HEK293 (cell line): Measurements from ENCODE around the gene LASP1NB.

Experiments used
- CTCF ChIA-PET: fragments of 350-600 bp; formaldehyde crosslinking; extraction: SDS; loops from one replicate; lab custom pipeline; 2021; ENCODE audit warnings: antibody characterized with exemption; lab: Yijun Ruan, JAX
- POLR2A ChIA-PET: fragments of 300-600 bp; formaldehyde crosslinking; extraction: SDS; loops from one replicate; lab custom pipeline; 2020; ENCODE audit warnings: antibody characterized with exemption, inconsistent platforms; lab: Yijun Ruan, JAX
- H3K27ac ChIP-seq: fragments of 200-500 bp; sonication (Bioruptor generic); 2 replicates; pipeline ENCODE4 v1.5.1; 2014; ENCODE audit warnings: low read depth, low read length, control low read depth, inconsistent platforms; ENCODE audit errors: extremely low read depth
- H3K36me3 ChIP-seq, 2 experiments: fragments of 200-500 bp in 1 of 2; sonication (Bioruptor generic) in 1 of 2; 1 replicate in 1 of 2; 2 replicates in 1 of 2; pipeline ENCODE4 v1.5.1; 2014 to 2017; ENCODE audit warnings: inconsistent platforms in 2 of 2, low read length in 2 of 2; ENCODE audit not compliant: control insufficient read depth in 2 of 2, insufficient read depth in 1 of 2
- H3K4me1 ChIP-seq: fragments of 200-500 bp; sonication (Bioruptor generic); 2 replicates; pipeline ENCODE4 v1.5.1; 2014; ENCODE audit warnings: mild to moderate bottlenecking, low read length, inconsistent platforms; ENCODE audit not compliant: control insufficient read depth, insufficient read depth
- H3K4me3 ChIP-seq: 2 replicates; pipeline ENCODE4 v1.5.1; 2011; ENCODE audit warnings: low read depth, mild to moderate bottlenecking, control low read depth, low read length, moderate library complexity
- H3K9me3 ChIP-seq: fragments of 200-500 bp; sonication (Bioruptor generic); 2 replicates; pipeline ENCODE4 v1.5.1; 2014; ENCODE audit warnings: low read depth, low read length, inconsistent platforms; ENCODE audit not compliant: control insufficient read depth, insufficient read depth
- REPIN1 ChIP-seq: fragments of 450-650 bp; formaldehyde crosslinking; IDR thresholded peaks from 2 replicates; pipeline ENCODE4 v1.5.1; 2017; ENCODE audit warnings: missing biosample characterization, missing genetic modification characterization, low read depth
- ZBTB17 ChIP-seq: fragments of 450-650 bp; formaldehyde crosslinking; IDR thresholded peaks from 2 replicates; pipeline ENCODE4 v1.5.1; 2016; ENCODE audit warnings: missing biosample characterization, missing genetic modification characterization
- ZBTB21 ChIP-seq: fragments of 450-650 bp; formaldehyde crosslinking; IDR thresholded peaks from 2 replicates; pipeline ENCODE4 v1.5.1; 2017; ENCODE audit warnings: missing biosample characterization, missing genetic modification characterization
- ZFP41 ChIP-seq: fragments of 450-650 bp; formaldehyde crosslinking; IDR thresholded peaks from 2 replicates; pipeline ENCODE4 v1.5.1; 2016; ENCODE audit warnings: missing biosample characterization, missing genetic modification characterization, borderline replicate concordance
- ZNF114 ChIP-seq: fragments of 450-650 bp; formaldehyde crosslinking; IDR thresholded peaks from 2 replicates; pipeline ENCODE4 v1.5.0; 2017; ENCODE audit warnings: missing biosample characterization, missing genetic modification characterization
- ZNF140 ChIP-seq: fragments of 450-650 bp; formaldehyde crosslinking; IDR thresholded peaks from 2 replicates; pipeline ENCODE4 v1.5.1; 2016; ENCODE audit warnings: missing biosample characterization, missing genetic modification characterization
- ZNF157 ChIP-seq: fragments of 450-650 bp; formaldehyde crosslinking; IDR thresholded peaks from 2 replicates; pipeline ENCODE4 v1.5.1; 2016; ENCODE audit warnings: missing biosample characterization, missing genetic modification characterization
- ZNF211 ChIP-seq: fragments of 450-650 bp; formaldehyde crosslinking; IDR thresholded peaks from 2 replicates; pipeline ENCODE4 v1.5.1; 2016; ENCODE audit warnings: low read depth, missing biosample characterization, missing genetic modification characterization
- ZNF221 ChIP-seq: fragments of 450-650 bp; formaldehyde crosslinking; IDR thresholded peaks from 2 replicates; pipeline ENCODE4 v1.5.1; 2017; ENCODE audit warnings: missing biosample characterization, missing genetic modification characterization, borderline replicate concordance
- ZNF223 ChIP-seq: fragments of 450-650 bp; formaldehyde crosslinking; IDR thresholded peaks from 2 replicates; pipeline ENCODE4 v1.5.1; 2016; ENCODE audit warnings: missing biosample characterization, missing genetic modification characterization
- ZNF266 ChIP-seq: fragments of 450-650 bp; formaldehyde crosslinking; IDR thresholded peaks from 2 replicates; pipeline ENCODE4 v1.5.1; 2016; ENCODE audit warnings: missing biosample characterization, missing genetic modification characterization, low read depth
- ZNF426 ChIP-seq: fragments of 450-650 bp; formaldehyde crosslinking; IDR thresholded peaks from 2 replicates; pipeline ENCODE4 v1.5.1; 2017; ENCODE audit warnings: missing biosample characterization, missing genetic modification characterization, mild to moderate bottlenecking, inconsistent platforms, moderate library complexity
- ZNF48 ChIP-seq: fragments of 450-650 bp; formaldehyde crosslinking; IDR thresholded peaks from 2 replicates; pipeline ENCODE4 v1.5.1; 2016; ENCODE audit warnings: missing biosample characterization, missing genetic modification characterization
- ZNF501 ChIP-seq: fragments of 450-650 bp; formaldehyde crosslinking; IDR thresholded peaks from 2 replicates; pipeline ENCODE4 v1.5.1; 2016; ENCODE audit warnings: missing biosample characterization, missing genetic modification characterization
- ZNF518A ChIP-seq: fragments of 450-650 bp; formaldehyde crosslinking; conservative IDR thresholded peaks from 2 replicates; pipeline ENCODE4 v1.5.1; 2016; ENCODE audit warnings: low read depth, missing biosample characterization, missing genetic modification characterization
- ZNF548 ChIP-seq: fragments of 450-650 bp; formaldehyde crosslinking; IDR thresholded peaks from 2 replicates; pipeline ENCODE4 v1.5.1; 2016; ENCODE audit warnings: missing biosample characterization, missing genetic modification characterization
- ZNF596 ChIP-seq: fragments of 450-650 bp; IDR thresholded peaks from 2 replicates; pipeline ENCODE4 v1.5.0; 2018; ENCODE audit warnings: missing biosample characterization, mild to moderate bottlenecking, missing genetic modification characterization, moderate library complexity
- ZNF621 ChIP-seq: fragments of 450-650 bp; formaldehyde crosslinking; IDR thresholded peaks from 2 replicates; pipeline ENCODE4 v1.5.1; 2017; ENCODE audit warnings: missing biosample characterization, missing genetic modification characterization
- ZNF624 ChIP-seq: fragments of 450-650 bp; formaldehyde crosslinking; IDR thresholded peaks from 2 replicates; pipeline ENCODE4 v1.5.1; 2017; ENCODE audit warnings: missing biosample characterization, missing genetic modification characterization
- ZNF670 ChIP-seq: fragments of 450-650 bp; formaldehyde crosslinking; IDR thresholded peaks from 2 replicates; pipeline ENCODE4 v1.5.1; 2016; ENCODE audit warnings: missing biosample characterization, missing genetic modification characterization, low read depth
- ZNF837 ChIP-seq: fragments of 450-650 bp; formaldehyde crosslinking; IDR thresholded peaks from 2 replicates; pipeline ENCODE4 v1.5.1; 2016; ENCODE audit warnings: missing biosample characterization, missing genetic modification characterization
- ZSCAN23 ChIP-seq: fragments of 450-650 bp; formaldehyde crosslinking; IDR thresholded peaks from 2 replicates; pipeline ENCODE4 v1.5.1; 2016; ENCODE audit warnings: missing biosample characterization, missing genetic modification characterization
- TF ChIP-seq, protein P1 (sequence below): fragments of 450-650 bp; formaldehyde crosslinking; IDR thresholded peaks from 2 replicates; pipeline ENCODE4 v1.5.1; 2016; ENCODE audit warnings: missing biosample characterization, missing genetic modification characterization, borderline replicate concordance
- TF ChIP-seq, protein P2 (sequence below): fragments of 450-650 bp; formaldehyde crosslinking; IDR thresholded peaks from 2 replicates; pipeline ENCODE4 v1.5.1; 2017; ENCODE audit warnings: missing biosample characterization, missing genetic modification characterization

The LASP1NB gene

GRCh38 chr17:38943607-38944006, 18.2 kb downstream of the LASP1NB start:
- H3K9me3 ChIP-seq = no peaks in the 10 kb centered on the region
- no peak for TF ChIP-seq ZNF157 (tag by site-specific recombination)
- TF ChIP-seq ZNF48 (tag by site-specific recombination) = no peak
- TF ChIP-seq ZBTB21 (tag by site-specific recombination) = no peak
- no peak for TF ChIP-seq ZNF223 (tag by site-specific recombination)
- TF ChIP-seq ZNF548 (tag by site-specific recombination) = no peak
- no peak for TF ChIP-seq ZNF621
- no peak for TF ChIP-seq ZNF140 (tag by site-specific recombination)
- TF ChIP-seq ZNF624 (tag by site-specific recombination) = no peak
- no peak for TF ChIP-seq ZNF211 (tag by site-specific recombination)
- TF ChIP-seq ZNF518A (tag by site-specific recombination) = no peak
- no peak for TF ChIP-seq ZNF596 (tag by site-specific recombination)
- TF ChIP-seq ZNF221 (tag by site-specific recombination) = no peak
- TF ChIP-seq ZNF837 (tag by site-specific recombination) = no peak
- no peak for TF ChIP-seq ZNF114 (tag by site-specific recombination)
- TF ChIP-seq ZSCAN23 = no peak
- no peak overlapping the region for H3K4me3 ChIP-seq
- CTCF ChIA-PET = interaction anchor here (1.6 to 2.7 kb wide), 2 partner anchors 19 to 40 kb away, joined by 7 to 11 read pairs; partner anchors contain the start of gene LASP1NB
- H3K4me1 ChIP-seq = no peaks in the 10 kb centered on the region
- H3K27ac ChIP-seq = no peak overlapping the region
- POLR2A ChIA-PET = no interaction called here
- H3K36me3 ChIP-seq = no peaks in the 10 kb centered on the region

- no peaks in the 10 kb centered on the region for H3K4me1 ChIP-seq
- CTCF ChIA-PET = interaction anchor here (0.5 to 1.2 kb wide), 4 partner anchors 11 to 109 kb away, joined by 4 to 5 read pairs (median 4); no protein-coding TSS in a partner anchor
- no peaks in the 10 kb centered on the region for H3K9me3 ChIP-seq
- POLR2A ChIA-PET = no interaction called here
- H3K27ac ChIP-seq = no peak overlapping the region
- H3K4me3 ChIP-seq = no peak overlapping the region
- no peaks in the 10 kb centered on the region for H3K36me3 ChIP-seq
- TF ChIP-seq, protein P1, sequence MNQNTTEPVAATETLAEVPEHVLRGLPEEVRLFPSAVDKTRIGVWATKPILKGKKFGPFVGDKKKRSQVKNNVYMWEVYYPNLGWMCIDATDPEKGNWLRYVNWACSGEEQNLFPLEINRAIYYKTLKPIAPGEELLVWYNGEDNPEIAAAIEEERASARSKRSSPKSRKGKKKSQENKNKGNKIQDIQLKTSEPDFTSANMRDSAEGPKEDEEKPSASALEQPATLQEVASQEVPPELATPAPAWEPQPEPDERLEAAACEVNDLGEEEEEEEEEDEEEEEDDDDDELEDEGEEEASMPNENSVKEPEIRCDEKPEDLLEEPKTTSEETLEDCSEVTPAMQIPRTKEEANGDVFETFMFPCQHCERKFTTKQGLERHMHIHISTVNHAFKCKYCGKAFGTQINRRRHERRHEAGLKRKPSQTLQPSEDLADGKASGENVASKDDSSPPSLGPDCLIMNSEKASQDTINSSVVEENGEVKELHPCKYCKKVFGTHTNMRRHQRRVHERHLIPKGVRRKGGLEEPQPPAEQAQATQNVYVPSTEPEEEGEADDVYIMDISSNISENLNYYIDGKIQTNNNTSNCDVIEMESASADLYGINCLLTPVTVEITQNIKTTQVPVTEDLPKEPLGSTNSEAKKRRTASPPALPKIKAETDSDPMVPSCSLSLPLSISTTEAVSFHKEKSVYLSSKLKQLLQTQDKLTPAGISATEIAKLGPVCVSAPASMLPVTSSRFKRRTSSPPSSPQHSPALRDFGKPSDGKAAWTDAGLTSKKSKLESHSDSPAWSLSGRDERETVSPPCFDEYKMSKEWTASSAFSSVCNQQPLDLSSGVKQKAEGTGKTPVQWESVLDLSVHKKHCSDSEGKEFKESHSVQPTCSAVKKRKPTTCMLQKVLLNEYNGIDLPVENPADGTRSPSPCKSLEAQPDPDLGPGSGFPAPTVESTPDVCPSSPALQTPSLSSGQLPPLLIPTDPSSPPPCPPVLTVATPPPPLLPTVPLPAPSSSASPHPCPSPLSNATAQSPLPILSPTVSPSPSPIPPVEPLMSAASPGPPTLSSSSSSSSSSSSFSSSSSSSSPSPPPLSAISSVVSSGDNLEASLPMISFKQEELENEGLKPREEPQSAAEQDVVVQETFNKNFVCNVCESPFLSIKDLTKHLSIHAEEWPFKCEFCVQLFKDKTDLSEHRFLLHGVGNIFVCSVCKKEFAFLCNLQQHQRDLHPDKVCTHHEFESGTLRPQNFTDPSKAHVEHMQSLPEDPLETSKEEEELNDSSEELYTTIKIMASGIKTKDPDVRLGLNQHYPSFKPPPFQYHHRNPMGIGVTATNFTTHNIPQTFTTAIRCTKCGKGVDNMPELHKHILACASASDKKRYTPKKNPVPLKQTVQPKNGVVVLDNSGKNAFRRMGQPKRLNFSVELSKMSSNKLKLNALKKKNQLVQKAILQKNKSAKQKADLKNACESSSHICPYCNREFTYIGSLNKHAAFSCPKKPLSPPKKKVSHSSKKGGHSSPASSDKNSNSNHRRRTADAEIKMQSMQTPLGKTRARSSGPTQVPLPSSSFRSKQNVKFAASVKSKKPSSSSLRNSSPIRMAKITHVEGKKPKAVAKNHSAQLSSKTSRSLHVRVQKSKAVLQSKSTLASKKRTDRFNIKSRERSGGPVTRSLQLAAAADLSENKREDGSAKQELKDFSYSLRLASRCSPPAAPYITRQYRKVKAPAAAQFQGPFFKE (tag by site-specific recombination) = no peak
- no peak for TF ChIP-seq ZBTB21 (tag by site-specific recombination)
- TF ChIP-seq REPIN1 (tag by site-specific recombination) = no peak
- TF ChIP-seq ZNF501 (tag by site-specific recombination) = no peak
- TF ChIP-seq ZNF596 (tag by site-specific recombination) = no peak
- TF ChIP-seq ZFP41 (tag by site-specific recombination) = no peak
- TF ChIP-seq ZBTB17 (tag by site-specific recombination) = no peak
- TF ChIP-seq ZNF266 = no peak
- no peak for TF ChIP-seq ZNF426 (tag by site-specific recombination)
- TF ChIP-seq ZNF670 = no peak
- TF ChIP-seq, protein P2, sequence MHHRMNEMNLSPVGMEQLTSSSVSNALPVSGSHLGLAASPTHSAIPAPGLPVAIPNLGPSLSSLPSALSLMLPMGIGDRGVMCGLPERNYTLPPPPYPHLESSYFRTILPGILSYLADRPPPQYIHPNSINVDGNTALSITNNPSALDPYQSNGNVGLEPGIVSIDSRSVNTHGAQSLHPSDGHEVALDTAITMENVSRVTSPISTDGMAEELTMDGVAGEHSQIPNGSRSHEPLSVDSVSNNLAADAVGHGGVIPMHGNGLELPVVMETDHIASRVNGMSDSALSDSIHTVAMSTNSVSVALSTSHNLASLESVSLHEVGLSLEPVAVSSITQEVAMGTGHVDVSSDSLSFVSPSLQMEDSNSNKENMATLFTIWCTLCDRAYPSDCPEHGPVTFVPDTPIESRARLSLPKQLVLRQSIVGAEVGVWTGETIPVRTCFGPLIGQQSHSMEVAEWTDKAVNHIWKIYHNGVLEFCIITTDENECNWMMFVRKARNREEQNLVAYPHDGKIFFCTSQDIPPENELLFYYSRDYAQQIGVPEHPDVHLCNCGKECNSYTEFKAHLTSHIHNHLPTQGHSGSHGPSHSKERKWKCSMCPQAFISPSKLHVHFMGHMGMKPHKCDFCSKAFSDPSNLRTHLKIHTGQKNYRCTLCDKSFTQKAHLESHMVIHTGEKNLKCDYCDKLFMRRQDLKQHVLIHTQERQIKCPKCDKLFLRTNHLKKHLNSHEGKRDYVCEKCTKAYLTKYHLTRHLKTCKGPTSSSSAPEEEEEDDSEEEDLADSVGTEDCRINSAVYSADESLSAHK = no peak
Observed at GRCh38 chr17:38947189-38947588, 21.8 kb downstream of the LASP1NB start.
